ENCODE data around the gene PKNOX2. TPM values are rescaled to one million over a fixed set of nuclear protein-coding genes. Genes with fewer than 3 reads are reported as not detected.

The PKNOX2 gene
- total RNA-seq, 1 experiment from 2014 or later = not detected

GRCh38 chr11:125279676-125280418 lies 115.3 kb downstream of the PKNOX2 start:
- no peak for DNase-seq
- BruUV-seq (replicated peaks) = no TSS peak
- Mint-ChIP-seq H3K4me1 (ENCODE audit: low read depth, unreplicated experiment) (no peaks in the 10 kb centered on the region), H3K36me3 (ENCODE audit: insufficient read depth, unreplicated experiment) (no peaks in the 10 kb centered on the region), H3K4me3 (ENCODE audit: low read depth, unreplicated experiment) (no peak overlapping the region), H3K27me3 (ENCODE audit: unreplicated experiment) (peaks cover 34% of the 10 kb centered on the region), H3K9me3 (ENCODE audit: low read depth, unreplicated experiment) (no peaks in the 10 kb centered on the region), H3K27ac (ENCODE audit: unreplicated experiment) (no peak overlapping the region)
- CTCF ChIA-PET = interaction anchor here (0.7 kb wide), 1 partner anchor 290 kb away, joined by 6 read pairs; no protein-coding TSS in a partner anchor
- TF ChIP-seq CTCF (IDR thresholded peaks at IDR 0.05; ENCODE audit: unreplicated experiment) = no peak
- intact Hi-C loops (cut with micrococcal nuclease; ENCODE audit: unreplicated experiment) = no loop called here

DNA sequence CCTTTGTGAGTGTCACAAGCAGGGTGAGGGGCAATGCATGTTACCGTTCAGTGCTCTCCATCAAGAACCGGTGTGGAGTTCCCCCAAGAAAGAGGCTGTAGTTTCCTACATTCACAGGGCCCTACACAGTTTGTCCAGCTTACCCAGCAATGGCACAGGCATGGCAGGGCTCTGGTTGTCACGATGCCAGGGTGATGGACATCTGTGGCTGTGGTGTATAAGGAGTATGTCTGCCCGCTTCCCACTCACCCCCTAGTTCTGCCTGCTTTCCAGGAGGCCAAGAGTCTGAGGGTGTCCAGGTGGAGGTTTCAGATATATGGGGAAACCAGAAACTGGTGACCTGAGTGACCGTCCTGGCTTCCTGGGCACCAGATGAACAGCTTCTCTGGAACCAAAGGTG lies 116.1 kb downstream of the PKNOX2 start:
- Mint-ChIP-seq H3K9me3 (ENCODE audit: low read depth, unreplicated experiment) (no peaks in the 10 kb centered on the region), H3K27me3 (ENCODE audit: unreplicated experiment) (peaks cover 42% of the 10 kb centered on the region), H3K4me1 (ENCODE audit: low read depth, unreplicated experiment) (no peaks in the 10 kb centered on the region), H3K36me3 (ENCODE audit: insufficient read depth, unreplicated experiment) (no peaks in the 10 kb centered on the region), H3K27ac (ENCODE audit: unreplicated experiment) (no peak overlapping the region), H3K4me3 (ENCODE audit: low read depth, unreplicated experiment) (no peak overlapping the region)
- no peak for TF ChIP-seq CTCF (IDR thresholded peaks at IDR 0.05; ENCODE audit: unreplicated experiment)
- no peak for DNase-seq
- intact Hi-C loops (cut with micrococcal nuclease; ENCODE audit: unreplicated experiment) = no loop called here
- BruUV-seq (replicated peaks) = no TSS peak
- CTCF ChIA-PET = no interaction called here

DNA sequence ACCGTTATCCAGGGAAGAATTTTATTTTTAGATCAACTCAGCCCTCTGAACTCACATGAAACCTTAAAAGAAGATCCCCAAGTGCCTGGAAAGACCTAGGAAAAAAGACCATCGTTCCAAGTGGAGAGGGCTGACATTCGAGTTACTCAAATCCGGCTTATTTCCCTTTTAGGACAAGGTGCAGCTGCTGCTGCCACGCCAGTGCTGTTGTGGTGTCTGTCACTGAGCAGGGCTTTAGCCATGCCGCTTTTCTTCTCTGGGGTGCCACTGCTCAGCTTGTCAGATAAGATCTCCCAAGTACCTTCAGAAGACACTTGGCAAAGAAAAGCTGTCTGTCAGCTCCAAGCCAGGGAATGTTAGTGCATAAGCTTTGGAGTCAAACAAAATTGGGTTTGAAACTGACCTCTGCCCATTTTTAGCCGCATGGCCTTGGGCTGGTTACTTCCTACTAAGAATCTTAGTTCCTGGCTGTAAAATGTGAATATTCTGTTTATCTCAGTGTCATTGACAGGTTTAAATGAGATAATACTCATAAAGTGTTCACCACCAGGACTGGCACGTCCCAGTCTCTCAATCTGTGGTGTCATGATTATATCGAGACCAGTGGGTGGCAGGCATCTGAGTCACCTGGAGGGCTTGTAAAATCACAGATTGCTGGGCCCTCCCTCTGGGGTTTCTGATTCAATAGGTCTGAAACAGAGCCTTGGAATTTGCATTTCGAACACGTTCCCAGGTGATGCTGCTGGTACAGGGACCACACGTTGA lies 117.5 kb downstream of the PKNOX2 start:
- DNase-seq = no peak
- H3K9me3 Mint-ChIP-seq (ENCODE audit: low read depth, unreplicated experiment) = no peaks in the 10 kb centered on the region
- no peaks in the 10 kb centered on the region for H3K36me3 Mint-ChIP-seq (ENCODE audit: insufficient read depth, unreplicated experiment)
- CTCF ChIA-PET = no interaction called here
- no peaks in the 10 kb centered on the region for H3K4me1 Mint-ChIP-seq (ENCODE audit: low read depth, unreplicated experiment)
- TF ChIP-seq CTCF (IDR thresholded peaks at IDR 0.05; ENCODE audit: unreplicated experiment) = no peak
- peaks cover 53% of the 10 kb centered on the region for H3K27me3 Mint-ChIP-seq (ENCODE audit: unreplicated experiment)
- no peak overlapping the region for H3K27ac Mint-ChIP-seq (ENCODE audit: unreplicated experiment)
- BruUV-seq (replicated peaks) = no TSS peak
- intact Hi-C loops (cut with micrococcal nuclease; ENCODE audit: unreplicated experiment) = no loop called here
- H3K4me3 Mint-ChIP-seq (ENCODE audit: low read depth, unreplicated experiment) = no peak overlapping the region

DNA sequence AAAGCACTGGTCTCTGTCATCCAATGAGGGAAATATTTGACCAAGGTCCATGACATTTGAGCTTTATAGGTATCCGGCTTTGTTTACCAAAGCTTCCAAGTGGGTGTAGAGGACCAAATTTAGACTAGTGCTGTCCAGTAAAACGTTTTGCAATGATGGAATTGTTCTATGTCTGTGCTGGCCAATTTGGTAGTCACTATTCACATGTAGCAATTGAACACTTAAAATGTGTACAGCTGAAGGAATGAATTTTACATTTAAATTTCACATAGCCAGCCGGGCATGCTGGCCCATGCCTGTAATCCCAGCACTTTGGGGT lies 118.0 kb downstream of the PKNOX2 start:
- no peak for DNase-seq
- intact Hi-C loops (cut with micrococcal nuclease; ENCODE audit: unreplicated experiment) = no loop called here
- Mint-ChIP-seq H3K9me3 (ENCODE audit: low read depth, unreplicated experiment) (no peaks in the 10 kb centered on the region), H3K27me3 (ENCODE audit: unreplicated experiment) (peaks cover 59% of the 10 kb centered on the region), H3K36me3 (ENCODE audit: insufficient read depth, unreplicated experiment) (no peaks in the 10 kb centered on the region), H3K27ac (ENCODE audit: unreplicated experiment) (no peak overlapping the region), H3K4me3 (ENCODE audit: low read depth, unreplicated experiment) (no peak overlapping the region), H3K4me1 (ENCODE audit: low read depth, unreplicated experiment) (no peaks in the 10 kb centered on the region)
- CTCF ChIA-PET = no interaction called here
- TF ChIP-seq CTCF (IDR thresholded peaks at IDR 0.05; ENCODE audit: unreplicated experiment) = no peak
- BruUV-seq (replicated peaks) = no TSS peak
